ENCODE results near the gene CALHM6. TPM values are rescaled to one million over a fixed set of nuclear protein-coding genes. Genes with fewer than 3 reads are reported as not detected.

CALHM6 gene
- total and polyA plus RNA-seq, 2 of the 8 experiments (the other 6 are each of a cell fraction or from before 2014, with no cell fraction given): 0.93 to 1.8 TPM

- CTCF ChIA-PET (ENCODE audit: partially characterized antibody): interaction anchor here (0.6 to 2.2 kb wide), 8 partner anchors 10 to 152 kb away, joined by 3 to 9 read pairs (median 3); no protein-coding TSS in a partner anchor
- no peak overlapping the region for H3K27ac ChIP-seq (ENCODE audit: low read depth, low read length)
- FAIRE-seq: no peak
Measured at GRCh38 chr6:116439522-116440051, 21.6 kb upstream of the CALHM6 start.

More at GRCh38 chr6:116439522-116440051, 21.6 kb upstream of the CALHM6 start:
- H3K4me3 ChIP-seq (ENCODE audit: extremely low read depth in 1 of 4, insufficient read depth in 2 of 4, low read depth in 3 of 4, low read length in 4 of 4): no peak overlapping the region
- H3K23me2 ChIP-seq (ENCODE audit: low read depth, low read length): no peaks in the 10 kb centered on the region
- H2AK5ac ChIP-seq (ENCODE audit: low read depth, low read length): no peak overlapping the region
- no peak overlapping the region for H4K91ac ChIP-seq (replicated peaks; ENCODE audit: insufficient read length, low read length)
- H3K23ac ChIP-seq (ENCODE audit: insufficient read length): no peak overlapping the region
- no peak overlapping the region for H2BK12ac ChIP-seq (ENCODE audit: low read depth, low read length)
- no peak overlapping the region for H2BK20ac ChIP-seq (ENCODE audit: low read length)
- no peaks in the 10 kb centered on the region for H4K20me1 ChIP-seq (replicated peaks in 1 of 2; ENCODE audit: control insufficient read depth in 1 of 2, insufficient read depth in 2 of 2, low read length in 2 of 2)
- no peaks in the 10 kb centered on the region for H3K79me1 ChIP-seq (ENCODE audit: low read depth, low read length)
- no peaks in the 10 kb centered on the region for H3K9me3 ChIP-seq (ENCODE audit: insufficient read depth in 2 of 2, low read depth in 1 of 2, low read length in 1 of 2)
- H3K4ac ChIP-seq (replicated peaks; ENCODE audit: insufficient read length, low read depth, low read length): no peak overlapping the region
- H3K9ac ChIP-seq (replicated peaks in 1 of 4; ENCODE audit: extremely low read depth in 1 of 4, low read depth in 3 of 4, low read length in 3 of 4): no peak overlapping the region
- no peaks in the 10 kb centered on the region for H3K79me2 ChIP-seq (ENCODE audit: control insufficient read depth in 1 of 2, insufficient read depth in 2 of 2, low read length in 2 of 2)
- H4K5ac ChIP-seq (ENCODE audit: insufficient read length, low read depth, low read length): no peak overlapping the region
- H2BK15ac ChIP-seq (ENCODE audit: low read length): no peak overlapping the region
- H2BK120ac ChIP-seq (replicated peaks; ENCODE audit: low read depth, low read length): no peak overlapping the region
- 80% methylated on average over 1 of the region's 1 CpG; no CpG with 5 or more reads in 1 of the 2 experiments for WGBS, 2 experiments (ENCODE audit: extremely low coverage in 1 of 2, insufficient coverage in 1 of 2, insufficient read length in 1 of 2, insufficient replicate concordance in 2 of 2, low coverage in 1 of 2, low lambda C conversion rate in 2 of 2, missing lambda C conversion rate in 1 of 2)
- H3K4me1 ChIP-seq (replicated peaks in 1 of 4; ENCODE audit: control insufficient read depth in 3 of 4, insufficient read depth in 4 of 4, low read length in 3 of 4): 0 out of 7 replicates have a peak, but pooled peaks cover 0 to 2% (median 0%) of the 10 kb centered on the region in 4 experiments
- no peak overlapping the region for H3K4me2 ChIP-seq (ENCODE audit: insufficient read depth in 1 of 2, low read depth in 2 of 2, low read length in 2 of 2)
- H3K36me3 ChIP-seq (ENCODE audit: control insufficient read depth in 2 of 4, insufficient read depth in 4 of 4, low read length in 3 of 4): peaks cover 0 to 9% (median 2%) of the 10 kb centered on the region in 4 experiments; a peak in 1 of 8 replicates
- TF ChIP-seq SIX5 (IDR thresholded peaks at IDR 0.05; ENCODE audit: low read depth, low read length) (no peak), TAF7 (optimal IDR thresholded peaks at IDR 0.05; ENCODE audit: borderline replicate concordance, low read depth, low read length) (no peak), RXRA (IDR thresholded peaks at IDR 0.05; ENCODE audit: insufficient read depth, low read depth, low read length) (no peak), ASH2L (IDR thresholded peaks at IDR 0.05; ENCODE audit: low read length) (no peak), NANOG (IDR thresholded peaks at IDR 0.05; ENCODE audit: insufficient read depth, low read depth, low read length, poor library complexity, severe bottlenecking) (no peak), CEBPB (IDR thresholded peaks at IDR 0.05; ENCODE audit: low read depth, low read length) (no peak), CTBP2 (IDR thresholded peaks at IDR 0.05; ENCODE audit: borderline replicate concordance, insufficient read depth, insufficient read length, low read length) (no peak), PHF8 (conservative IDR thresholded peaks at IDR 0.05; ENCODE audit: low read depth, low read length) (no peak)
- H3K56ac ChIP-seq (replicated peaks; ENCODE audit: insufficient read length, low read depth, low read length): no peak overlapping the region
- H3K14ac ChIP-seq (ENCODE audit: insufficient read length): no peak overlapping the region
- POLR2A ChIA-PET (ENCODE audit: partially characterized antibody): interaction anchor here (1.3 to 1.5 kb wide), 2 partner anchors 8 to 160 kb away, joined by 4 to 5 read pairs; partner anchors contain the start of gene TSPYL1
- no peak overlapping the region for H3K18ac ChIP-seq (ENCODE audit: extremely low read depth, low read length)
- no peak overlapping the region for H2AFZ ChIP-seq (ENCODE audit: low read length)
- H3K27me3 ChIP-seq (replicated peaks in 1 of 4; ENCODE audit: control insufficient read depth in 3 of 4, extremely low read depth in 1 of 4, insufficient read depth in 3 of 4, low read length in 3 of 4): no peaks in the 10 kb centered on the region
- no peak for DNase-seq (ENCODE audit: low read depth in 1 of 2, low spot score in 2 of 2)
- H2BK5ac ChIP-seq (ENCODE audit: low read depth, low read length): no peak overlapping the region
- H4K8ac ChIP-seq (ENCODE audit: extremely low read depth, insufficient read depth, low read length): no peak overlapping the region

Measured in H1 (cell line).